ENCODE measurements around the gene ANKRD34A.

DNA sequence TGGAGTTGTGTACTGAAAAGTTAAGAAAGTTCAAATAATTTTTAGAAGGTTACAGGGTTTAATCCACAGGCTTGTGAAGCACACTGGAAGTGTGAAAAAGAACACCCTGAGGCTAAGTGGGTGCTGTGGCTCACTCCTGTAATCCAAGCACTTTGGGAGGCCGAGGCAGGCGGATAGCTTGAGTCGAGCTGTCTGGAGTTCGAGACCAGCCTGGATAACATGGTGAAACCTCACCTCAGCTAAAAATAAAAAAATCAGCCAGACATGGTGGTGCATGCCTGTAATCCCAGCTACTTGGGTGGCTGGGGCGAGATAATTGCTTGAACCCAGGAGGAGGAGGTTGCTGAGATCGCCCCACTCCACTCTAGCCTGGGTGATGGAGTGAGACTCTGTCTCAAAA, 22.2 kb upstream of the ANKRD34A start:
- TF ChIP-seq CTCF (IDR thresholded peaks at IDR 0.05) (no peak), POLR2A (IDR thresholded peaks at IDR 0.05) (no peak)

Measured in right lobe of liver (tissue), 4 donors.